PC-9 (cell line): ENCODE measurements around the gene TUBA1B. TPM values are rescaled to one million over a fixed set of nuclear protein-coding genes. Genes with fewer than 3 reads are reported as not detected.
"Not testable (repeated sequence)": the region's sequence is repeated elsewhere in the genome, so short reads cannot be mapped to it uniquely, and the experiment has no call there.

Source experiments
- BruUV-seq: library from RNA; stranded (reverse); fragments of 400-500 nt; replicated peaks from 2 replicates; lab custom pipeline; 2021; lab: Mats Ljungman, UMichigan
- CTCF ChIA-PET: fragments of 300-600 bp; sonication (Branson Sonifier 250); formaldehyde crosslinking; loops from one replicate; lab custom pipeline; 2022; ENCODE audit warnings: antibody characterized with exemption; lab: Charles Lee
- POLR2A ChIA-PET: fragments of 300-600 bp; sonication (Branson Sonifier 250); formaldehyde crosslinking; loops from one replicate; lab custom pipeline; 2022; ENCODE audit warnings: antibody characterized with exemption; ENCODE audit not compliant: unreplicated experiment; lab: Charles Lee
- DNase-seq, 2 experiments: peaks; one replicate each; pipeline versions ENCODE4 v3.0.0 to v3.0.0-alpha.2; 2015 to 2022; ENCODE audit warnings: mixed read lengths in 1 of 2
- H2AFZ ChIP-seq: fragments of 200-600 bp; sonication (generic); 2 replicates; pipeline ENCODE4 v1.8.1; 2017; ENCODE audit warnings: antibody characterized with exemption
- H3F3A ChIP-seq: fragments of 200-600 bp; sonication (generic); 2 replicates; pipeline ENCODE4 v1.8.1; 2017; ENCODE audit warnings: antibody characterized with exemption, mild to moderate bottlenecking, low read depth; ENCODE audit not compliant: insufficient read depth
- H3K27ac ChIP-seq: fragments of 200-600 bp; sonication (generic); 2 replicates; pipeline ENCODE4 v1.6.1; 2016; ENCODE audit warnings: mixed run types
- H3K27me3 ChIP-seq: fragments of 200-600 bp; sonication (generic); 2 replicates; pipeline ENCODE4 v1.6.1; 2016; ENCODE audit warnings: low read depth, mixed run types; ENCODE audit not compliant: insufficient read depth
- H3K36me3 ChIP-seq: fragments of 200-600 bp; sonication (generic); 2 replicates; pipeline ENCODE4 v1.6.1; 2016; ENCODE audit warnings: low read depth, mixed run types
- H3K4me1 ChIP-seq: fragments of 200-600 bp; sonication (generic); replicated peaks from 2 replicates; pipeline ENCODE4 v1.6.1; 2016; ENCODE audit warnings: mixed run types; ENCODE audit not compliant: insufficient read depth
- H3K4me2 ChIP-seq: fragments of 200-600 bp; sonication (generic); 2 replicates; pipeline ENCODE4 v1.6.1; 2017; ENCODE audit warnings: mixed run types
- H3K4me3 ChIP-seq: fragments of 200-600 bp; sonication (generic); 2 replicates; pipeline ENCODE4 v1.6.1; 2016; ENCODE audit warnings: mixed run types
- H3K79me2 ChIP-seq: fragments of 200-600 bp; sonication (generic); 2 replicates; pipeline ENCODE4 v1.6.1; 2017; ENCODE audit warnings: low read depth, mixed run types
- H3K9me2 ChIP-seq: fragments of 200-600 bp; sonication (generic); 2 replicates; pipeline ENCODE4 v1.8.1; 2017; ENCODE audit warnings: mild to moderate bottlenecking; ENCODE audit not compliant: insufficient read depth
- H3K9me3 ChIP-seq: fragments of 200-600 bp; sonication (generic); 2 replicates; pipeline ENCODE4 v1.8.1; 2016; ENCODE audit warnings: low read depth; ENCODE audit not compliant: insufficient read depth
- H4K20me1 ChIP-seq: fragments of 200-600 bp; sonication (generic); 2 replicates; pipeline ENCODE4 v1.8.1; 2017; ENCODE audit not compliant: insufficient read depth
- CTCF ChIP-seq: fragments of 200-600 bp; sonication (generic); conservative IDR thresholded peaks from 2 replicates; pipeline ENCODE4 v1.6.1; 2017; ENCODE audit warnings: mixed run types, antibody characterized with exemption, mild to moderate bottlenecking, moderate library complexity
- EZH2 ChIP-seq: fragments of 200-600 bp; sonication (generic); IDR thresholded peaks from 2 replicates; pipeline ENCODE4 v1.8.0; 2017; ENCODE audit warnings: antibody characterized with exemption, low read depth
- intact Hi-C: fragments of 100-400 bp; cut with micrococcal nuclease; formaldehyde crosslinking; loops from one replicate; pipeline ENCODE4 v1.10.0; 2022; ENCODE audit not compliant: unreplicated experiment
- total RNA-seq: library from RNA; stranded (reverse); gene quantifications from 2 replicates; pipeline ENCODE4 v1.2.3, GENCODE V29; 2021

The TUBA1B gene
- total RNA-seq, 1 experiment from 2014 or later: 1,061 TPM

GRCh38 chr12:49165114-49165513 is 33.9 kb upstream of the TUBA1B start:
- H3K4me3 ChIP-seq: no peak overlapping the region
- CTCF ChIA-PET: no interaction called here
- no peaks in the 10 kb centered on the region for H3K36me3 ChIP-seq
- H3F3A ChIP-seq: no peaks in the 10 kb centered on the region
- no peak for DNase-seq
- BruUV-seq: no TSS peak
- H3K4me2 ChIP-seq: no peak overlapping the region
- H2AFZ ChIP-seq: no peak overlapping the region
- no peaks in the 10 kb centered on the region for H3K4me1 ChIP-seq
- TF ChIP-seq EZH2: no peak
- no peak for TF ChIP-seq CTCF
- no peaks in the 10 kb centered on the region for H3K79me2 ChIP-seq
- H3K9me2 ChIP-seq: no peaks in the 10 kb centered on the region
- no peaks in the 10 kb centered on the region for H3K9me3 ChIP-seq
- POLR2A ChIA-PET: no interaction called here
- no peaks in the 10 kb centered on the region for H3K27me3 ChIP-seq
- H3K27ac ChIP-seq: no peak overlapping the region
- intact Hi-C loops: no loop called here
- H4K20me1 ChIP-seq: no peaks in the 10 kb centered on the region

GRCh38 chr12:49161901-49162300 is 30.7 kb upstream of the TUBA1B start:
- H3K4me2 ChIP-seq, H3K27me3 ChIP-seq, H3K27ac ChIP-seq, CTCF ChIA-PET, H3K79me2 ChIP-seq, H4K20me1 ChIP-seq, BruUV-seq, H3K4me1 ChIP-seq, H3K36me3 ChIP-seq, intact Hi-C loops, DNase-seq, H3K4me3 ChIP-seq, H2AFZ ChIP-seq, H3K9me2 ChIP-seq, H3F3A ChIP-seq, H3K9me3 ChIP-seq, POLR2A ChIA-PET: not testable (repeated sequence)

GRCh38 chr12:49161092-49161795 is 30.0 kb upstream of the TUBA1B start:
- DNase-seq: no peak
- Histone ChIP-seq H4K20me1 (no peaks in the 10 kb centered on the region), H3K9me3 (no peaks in the 10 kb centered on the region), H3F3A (no peaks in the 10 kb centered on the region), H3K4me2 (no peak overlapping the region), H3K27ac (no peak overlapping the region), H3K27me3 (no peaks in the 10 kb centered on the region), H3K36me3 (no peaks in the 10 kb centered on the region), H2AFZ (no peak overlapping the region), H3K79me2 (no peaks in the 10 kb centered on the region), H3K9me2 (no peaks in the 10 kb centered on the region), H3K4me1 (no peaks in the 10 kb centered on the region), H3K4me3 (no peak overlapping the region)
- TF ChIP-seq CTCF: no peak
- no peak for TF ChIP-seq EZH2
- intact Hi-C loops: no loop called here
- BruUV-seq: no TSS peak
- CTCF ChIA-PET: no interaction called here
- POLR2A ChIA-PET: no interaction called here

GRCh38 chr12:49160399-49160798 is 29.2 kb upstream of the TUBA1B start:
- Histone ChIP-seq H3K4me3 (no peak overlapping the region), H2AFZ (no peak overlapping the region), H3K27ac (no peak overlapping the region), H4K20me1 (no peaks in the 10 kb centered on the region), H3K4me2 (no peak overlapping the region), H3K36me3 (no peaks in the 10 kb centered on the region), H3F3A (no peaks in the 10 kb centered on the region), H3K27me3 (no peaks in the 10 kb centered on the region), H3K9me3 (no peaks in the 10 kb centered on the region), H3K9me2 (no peaks in the 10 kb centered on the region), H3K4me1 (no peaks in the 10 kb centered on the region), H3K79me2 (no peaks in the 10 kb centered on the region)
- TF ChIP-seq CTCF (no peak), EZH2 (no peak)
- no TSS peak for BruUV-seq
- intact Hi-C loops: no loop called here
- no peak for DNase-seq
- POLR2A ChIA-PET: interaction anchor here (0.5 kb wide), 1 partner anchor 375 kb away, joined by 3 read pairs; no protein-coding TSS in a partner anchor
- CTCF ChIA-PET: no interaction called here
